Neural crest cell (in vitro differentiated cells): ENCODE data around the gene PPL. TPM values are rescaled to one million over a fixed set of nuclear protein-coding genes. Genes with fewer than 3 reads are reported as not detected.

Source experiments
- DNase-seq: peaks from one replicate; pipeline ENCODE4 v3.0.0; 2021; ENCODE audit warnings: low read depth, mixed read lengths, low spot score
- H3K27ac Mint-ChIP-seq: one replicate; pipeline ENCODE4 v1.8.0; 2021; ENCODE audit warnings: mild to moderate bottlenecking, mixed read lengths; ENCODE audit not compliant: unreplicated experiment
- H3K27me3 Mint-ChIP-seq: 2 replicates; pipeline ENCODE4 v1.8.0; 2021; ENCODE audit warnings: low read depth, mild to moderate bottlenecking, mixed read lengths
- H3K36me3 Mint-ChIP-seq: 2 replicates; pipeline ENCODE4 v1.8.0; 2021; ENCODE audit warnings: low read depth, mild to moderate bottlenecking, mixed read lengths
- H3K4me1 Mint-ChIP-seq: 2 replicates; pipeline ENCODE4 v1.8.0; 2021; ENCODE audit warnings: mixed read lengths
- H3K4me3 Mint-ChIP-seq: one replicate; pipeline ENCODE4 v1.8.0; 2021; ENCODE audit warnings: mild to moderate bottlenecking, mixed read lengths
- H3K9me3 Mint-ChIP-seq: 2 replicates; pipeline ENCODE4 v1.8.0; 2021; ENCODE audit warnings: mixed read lengths
- CTCF ChIP-seq: fragments of 200-600 bp; sonication (generic); conservative IDR thresholded peaks from 2 replicates; pipeline ENCODE4 v1.5.0; 2021; ENCODE audit warnings: antibody characterized with exemption, mild to moderate bottlenecking
- total RNA-seq: library from RNA; stranded (reverse); gene quantifications from 2 replicates; pipeline ENCODE4 v1.2.1, GENCODE V29; 2021

Gene PPL
- total RNA-seq, 1 donor from 2014 or later = 0.26 TPM

- no peak overlapping the region for H3K27ac Mint-ChIP-seq
- no peaks in the 10 kb centered on the region for H3K36me3 Mint-ChIP-seq
- H3K4me3 Mint-ChIP-seq = no peak overlapping the region
- no peaks in the 10 kb centered on the region for H3K9me3 Mint-ChIP-seq
- TF ChIP-seq CTCF = no peak
- peaks cover under 1% of the 10 kb centered on the region for H3K27me3 Mint-ChIP-seq
- no peaks in the 10 kb centered on the region for H3K4me1 Mint-ChIP-seq
- no peak for DNase-seq
Measured at GRCh38 chr16:4909825-4910224, 27.1 kb downstream of the PPL start.

GRCh38 chr16:4908854-4909401 is 28.0 kb downstream of the PPL start:
- TF ChIP-seq CTCF = no peak
- DNase-seq = no peak
- Mint-ChIP-seq H3K4me1 (no peaks in the 10 kb centered on the region), H3K4me3 (no peak overlapping the region), H3K27me3 (peaks cover 9% of the 10 kb centered on the region), H3K36me3 (no peaks in the 10 kb centered on the region), H3K9me3 (no peaks in the 10 kb centered on the region), H3K27ac (no peak overlapping the region)

- H3K9me3 Mint-ChIP-seq = no peaks in the 10 kb centered on the region
- no peaks in the 10 kb centered on the region for H3K4me1 Mint-ChIP-seq
- peaks cover 9% of the 10 kb centered on the region for H3K27me3 Mint-ChIP-seq
- TF ChIP-seq CTCF = no peak
- no peaks in the 10 kb centered on the region for H3K36me3 Mint-ChIP-seq
- no peak overlapping the region for H3K4me3 Mint-ChIP-seq
- no peak for DNase-seq
- no peak overlapping the region for H3K27ac Mint-ChIP-seq
Measured at GRCh38 chr16:4904942-4905615, 31.9 kb downstream of the PPL start.

- DNase-seq = no peak
Measured at GRCh38 chr16:4904108-4904941, 32.6 kb downstream of the PPL start.

GRCh38 chr16:4902038-4902437 is 34.9 kb downstream of the PPL start:
- H3K4me3 Mint-ChIP-seq = no peak overlapping the region
- no peaks in the 10 kb centered on the region for H3K4me1 Mint-ChIP-seq
- no peak overlapping the region for H3K27ac Mint-ChIP-seq
- no peak for DNase-seq
- no peak for TF ChIP-seq CTCF
- no peaks in the 10 kb centered on the region for H3K9me3 Mint-ChIP-seq
- no peaks in the 10 kb centered on the region for H3K36me3 Mint-ChIP-seq
- peaks cover 9% of the 10 kb centered on the region for H3K27me3 Mint-ChIP-seq

More at GRCh38 chr16:4904108-4904941, 32.6 kb downstream of the PPL start:
- Mint-ChIP-seq H3K27me3 (peaks cover 9% of the 10 kb centered on the region), H3K27ac (no peak overlapping the region), H3K9me3 (no peaks in the 10 kb centered on the region), H3K4me1 (no peaks in the 10 kb centered on the region), H3K4me3 (no peak overlapping the region), H3K36me3 (no peaks in the 10 kb centered on the region)
- TF ChIP-seq CTCF = no peak
